ENCODE data around the gene NPLOC4.

GRCh38 chr17:81556863-81557262 is 80.0 kb downstream of the NPLOC4 start:
- TF ChIP-seq CTCF (IDR thresholded peaks at IDR 0.05; ENCODE audit: low read depth, low read length, missing input control) (no peak), EGR1 (IDR thresholded peaks at IDR 0.05; ENCODE audit: low read depth in 2 of 2) (no peak), SP1 (IDR thresholded peaks at IDR 0.05) (no peak), ATF3 (IDR thresholded peaks at IDR 0.05) (no peak), RAD21 (IDR thresholded peaks at IDR 0.05) (no peak)
